Chondrocyte (in vitro differentiated cells): ENCODE measurements around the gene ATG7. TPM values are rescaled to one million over a fixed set of nuclear protein-coding genes. Genes with fewer than 3 reads are reported as not detected.
A peak's percentile ranks its signal among the peaks of the same experiment; 100 is the strongest.

Experiments used
- DNase-seq: peaks from one replicate; pipeline ENCODE4 v3.0.0; 2021; ENCODE audit warnings: mixed read lengths, low spot score
- H3K27ac Mint-ChIP-seq: one replicate; pipeline ENCODE4 v1.8.0; 2021; ENCODE audit warnings: mild to moderate bottlenecking, moderate library complexity, mixed read lengths; ENCODE audit not compliant: unreplicated experiment
- H3K27me3 Mint-ChIP-seq: 2 replicates; pipeline ENCODE4 v1.8.0; 2021; ENCODE audit warnings: low read depth, mixed read lengths
- H3K36me3 Mint-ChIP-seq: 2 replicates; pipeline ENCODE4 v1.8.0; 2021; ENCODE audit warnings: low read depth, mixed read lengths
- H3K4me1 Mint-ChIP-seq: 2 replicates; pipeline ENCODE4 v1.8.0; 2021; ENCODE audit warnings: low read depth, mild to moderate bottlenecking, mixed read lengths
- H3K4me3 Mint-ChIP-seq: one replicate; pipeline ENCODE4 v1.8.0; 2021; ENCODE audit warnings: mild to moderate bottlenecking, moderate library complexity, mixed read lengths; ENCODE audit not compliant: unreplicated experiment
- H3K9me3 Mint-ChIP-seq: 2 replicates; pipeline ENCODE4 v1.8.0; 2021; ENCODE audit warnings: low read depth, mixed read lengths
- CTCF ChIP-seq: fragments of 200-600 bp; sonication (generic); IDR thresholded peaks from 2 replicates; pipeline ENCODE4 v1.5.0; 2021; ENCODE audit warnings: antibody characterized with exemption, mild to moderate bottlenecking, moderate library complexity
- total RNA-seq: library from RNA; stranded (reverse); gene quantifications from 3 replicates; pipeline ENCODE4 v1.2.1, GENCODE V29; 2021

ATG7 gene
- total RNA-seq, 1 donor from 2014 or later, result 27.4 TPM

GRCh38 chr3:11385326-11385725 lies 113.1 kb downstream of the ATG7 start:
- no peak for TF ChIP-seq CTCF
- no peaks in the 10 kb centered on the region for H3K36me3 Mint-ChIP-seq
- no peaks in the 10 kb centered on the region for H3K9me3 Mint-ChIP-seq
- DNase-seq, result no peak
- H3K27ac Mint-ChIP-seq, result peak overlapping the region; percentile 58
- H3K27me3 Mint-ChIP-seq, result no peaks in the 10 kb centered on the region
- no peak overlapping the region for H3K4me3 Mint-ChIP-seq
- H3K4me1 Mint-ChIP-seq, result peaks cover 61% of the 10 kb centered on the region

DNA sequence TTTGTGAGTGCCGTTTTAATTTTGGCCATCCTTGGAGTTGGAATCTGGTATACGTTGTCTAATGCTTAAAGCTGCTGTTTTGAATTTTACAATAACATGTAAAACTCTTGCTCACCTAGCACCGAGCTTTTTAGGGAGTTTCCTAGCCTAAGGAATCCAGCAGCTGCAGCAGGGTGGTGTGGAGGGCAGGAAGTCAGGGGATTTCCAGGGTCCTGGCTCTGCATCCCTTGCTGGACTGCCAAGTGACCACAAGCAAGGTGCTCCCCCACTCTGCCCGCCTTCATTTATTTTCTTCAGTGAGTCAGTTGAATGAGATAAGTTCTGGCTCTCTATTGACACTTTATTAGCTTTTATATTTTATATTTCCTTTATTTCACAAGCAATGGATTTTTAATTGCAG lies 113.7 kb downstream of the ATG7 start:
- no peak for DNase-seq
- H3K9me3 Mint-ChIP-seq, result no peaks in the 10 kb centered on the region
- peaks cover 61% of the 10 kb centered on the region for H3K4me1 Mint-ChIP-seq
- H3K27ac Mint-ChIP-seq, result peak overlapping the region; percentile 58
- H3K36me3 Mint-ChIP-seq, result no peaks in the 10 kb centered on the region
- no peak overlapping the region for H3K4me3 Mint-ChIP-seq
- no peaks in the 10 kb centered on the region for H3K27me3 Mint-ChIP-seq
- no peak for TF ChIP-seq CTCF

- no peak overlapping the region for H3K4me3 Mint-ChIP-seq
- no peaks in the 10 kb centered on the region for H3K9me3 Mint-ChIP-seq
- no peaks in the 10 kb centered on the region for H3K27me3 Mint-ChIP-seq
- no peak for DNase-seq
- H3K4me1 Mint-ChIP-seq, result peaks cover 61% of the 10 kb centered on the region
- H3K27ac Mint-ChIP-seq, result peak overlapping the region; percentile 77
- H3K36me3 Mint-ChIP-seq, result no peaks in the 10 kb centered on the region
- no peak for TF ChIP-seq CTCF
These were observed 114.4 kb downstream of the ATG7 start for GRCh38 chr3:11386465-11387113.

DNA sequence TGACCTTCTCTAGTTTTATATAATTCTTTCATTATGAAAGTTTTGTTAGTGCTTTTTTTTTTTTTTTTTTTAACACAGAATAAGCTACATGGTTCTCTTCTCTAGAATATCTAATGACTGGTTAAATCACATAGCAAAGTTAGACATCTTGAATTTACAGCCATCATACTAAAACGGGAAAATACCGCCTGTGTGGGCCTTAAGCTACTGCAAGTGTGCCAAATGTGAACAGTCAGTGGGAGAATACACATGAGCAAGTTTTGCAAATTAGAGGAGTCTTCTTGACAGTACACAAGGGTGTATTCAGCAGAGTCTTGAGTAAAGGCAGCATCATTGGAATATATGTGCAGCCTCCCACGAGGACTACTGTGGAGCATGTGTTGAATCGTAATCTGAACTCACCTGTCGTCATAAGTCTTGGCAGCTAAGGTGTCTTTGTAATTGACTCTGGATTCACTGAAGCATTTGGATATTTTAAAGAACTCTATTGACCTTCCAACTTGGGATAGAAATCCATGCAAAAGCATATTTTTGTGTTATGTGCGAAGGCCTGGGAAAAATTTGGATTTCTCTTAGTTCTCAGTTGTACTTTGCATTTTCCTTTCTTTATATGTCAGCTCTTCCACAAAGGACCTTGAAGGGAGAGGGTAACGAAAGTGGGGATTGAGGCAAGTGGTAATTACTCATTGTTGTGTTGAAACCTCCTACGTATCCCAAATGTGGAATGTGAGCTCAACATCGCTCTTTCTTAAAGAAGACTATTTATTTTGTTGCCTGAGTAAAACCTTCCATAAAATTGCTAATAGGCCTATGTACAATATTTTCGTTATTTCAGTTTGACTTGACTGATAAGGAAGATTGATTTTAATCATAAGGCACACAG lies 117.4 kb downstream of the ATG7 start:
- H3K27ac Mint-ChIP-seq, result no peak overlapping the region
- no peaks in the 10 kb centered on the region for H3K36me3 Mint-ChIP-seq
- no peak overlapping the region for H3K4me3 Mint-ChIP-seq
- DNase-seq, result no peak
- H3K9me3 Mint-ChIP-seq, result no peaks in the 10 kb centered on the region
- H3K27me3 Mint-ChIP-seq, result no peaks in the 10 kb centered on the region
- no peak for TF ChIP-seq CTCF
- peaks cover 58% of the 10 kb centered on the region for H3K4me1 Mint-ChIP-seq

DNA sequence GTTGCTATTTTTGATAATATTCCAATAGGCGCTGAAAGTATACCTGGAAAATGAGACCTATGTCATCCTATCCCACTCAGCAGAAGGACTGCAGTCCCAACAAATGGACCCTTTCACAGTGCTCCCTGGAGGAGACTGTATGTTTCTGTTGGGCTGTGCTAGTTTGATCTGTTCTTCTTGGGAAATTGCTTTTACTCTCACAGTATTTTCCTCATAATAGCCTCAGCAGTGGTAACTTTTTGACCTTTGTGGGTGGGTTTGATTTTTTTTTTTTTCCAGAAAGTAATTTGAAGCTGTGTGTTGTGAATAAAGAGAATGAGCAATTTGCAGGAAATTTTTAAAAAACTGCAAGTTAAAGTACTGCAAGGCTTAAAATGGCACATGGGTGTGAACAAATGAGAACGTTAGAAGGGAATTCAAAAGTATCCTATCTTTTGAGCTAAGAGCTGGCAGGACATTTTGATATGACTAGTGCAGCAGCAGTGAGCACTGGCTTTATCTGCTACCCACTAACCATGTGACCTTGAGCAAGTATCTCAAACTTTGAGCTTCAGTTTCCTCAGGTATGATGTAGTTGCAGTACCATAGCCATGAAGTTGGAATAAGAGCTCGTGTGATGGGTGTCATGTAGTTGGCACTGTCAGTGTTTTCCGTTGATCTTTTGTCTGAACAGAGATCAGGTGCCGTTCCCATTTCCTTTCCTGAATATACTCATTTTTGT lies 118.4 kb downstream of the ATG7 start:
- Mint-ChIP-seq H3K4me1 (peaks cover 54% of the 10 kb centered on the region), H3K9me3 (no peaks in the 10 kb centered on the region), H3K36me3 (no peaks in the 10 kb centered on the region), H3K27ac (peak overlapping the region; percentile 65), H3K27me3 (no peaks in the 10 kb centered on the region), H3K4me3 (no peak overlapping the region)
- DNase-seq, result no peak
- no peak for TF ChIP-seq CTCF
